Right lobe of liver (tissue), 6 donors: ENCODE data around the gene SMIM38. TPM values are rescaled to one million over a fixed set of nuclear protein-coding genes. Genes with fewer than 3 reads are reported as not detected.

Experiments
- ATAC-seq, 4 donors: fragments of 200-7000 bp; cut with Tn5 transposase; one replicate each; pipeline ENCODE4 v1.9.1; 2020; ENCODE audit warnings: mild to moderate bottlenecking in 4 of 4, moderate library complexity in 4 of 4
- DNase-seq, 3 donors: peaks; one replicate each; pipeline ENCODE4 v3.0.0-alpha.2; 2020
- H3K27ac ChIP-seq, 3 donors: fragments of 200-600 bp; one replicate each; pipeline ENCODE4 v1.8.0; 2022
- H3K27me3 ChIP-seq, 2 donors: fragments of 200-600 bp; one replicate each; pipeline ENCODE4 v1.8.0; 2022
- H3K36me3 ChIP-seq, 4 donors: fragments of 200-600 bp; sonication (generic) in 1 of 4; one replicate each; pipeline versions ENCODE4 v1.5.1 to v1.8.0; 2017 to 2022; ENCODE audit warnings: control low read depth in 1 of 4
- H3K4me1 ChIP-seq, 4 donors: fragments of 200-600 bp; sonication (generic) in 1 of 4; one replicate each; pipeline versions ENCODE4 v1.5.1 to v1.8.0; 2017 to 2022; ENCODE audit warnings: control low read depth in 1 of 4
- H3K4me3 ChIP-seq, 3 donors: fragments of 200-600 bp; one replicate each; pipeline ENCODE4 v1.8.0; 2022
- H3K9me3 ChIP-seq, 4 donors: fragments of 200-600 bp; sonication (generic) in 1 of 4; one replicate each; pipeline versions ENCODE4 v1.5.1 to v1.8.0; 2017 to 2022; ENCODE audit warnings: control low read depth in 1 of 4
- CTCF ChIP-seq, 4 donors: fragments of 200-600 bp in 3 of 4; fragments of 450-650 bp in 1 of 4; IDR thresholded peaks; one replicate each; pipeline versions ENCODE4 v1.5.1 to v1.8.0; 2016 to 2022; ENCODE audit warnings: antibody characterized with exemption in 4 of 4, mild to moderate bottlenecking in 2 of 4
- POLR2A ChIP-seq: fragments of 450-650 bp; IDR thresholded peaks from one replicate; pipeline ENCODE4 v1.6.1; 2017; ENCODE audit warnings: antibody characterized with exemption, mild to moderate bottlenecking
- WGBS: methylation state at CpG from one replicate; pipeline ENCODE4 v1.1.6; 2018; ENCODE audit warnings: low coverage, low lambda C conversion rate; ENCODE audit not compliant: insufficient coverage; ENCODE audit errors: missing lambda C conversion rate; 5-methylcytosine and 5-hydroxymethylcytosine counted together
- intact Hi-C, 2 donors: fragments of 100-400 bp; cut with DNase I; formaldehyde crosslinking; loops; one replicate each; pipeline versions ENCODE4 v1.11.2 to v1.14.1; 2022
- total RNA-seq, 6 experiments: library from RNA; depleted of rRNA in 2 of 6; stranded (reverse); fragments of >200 nt in 2 of 6; fragmentation: NEBNext Ultra II Directional in 3 of 6; extraction: Animal tissue kit (Norgen Biotek cat#: 25700) in 3 of 6; gene quantifications; one replicate each; pipeline versions ENCODE4 v1.1.0 to v1.2.4, GENCODE V29; 2016 to 2023
- donor health status: DM: no; HTN: yes; CAD: no.
- donor health status: DM: no; HTN: no; CAD: no.
- donor health status: DM: no; HTN: no; CAD: no.
- donor health status: DM: no; HTN: yes; CAD: no.
- donor health status: DM: no; HTN: yes; CAD: no.

SMIM38 gene
- total RNA-seq, 6 experiments from 2014 or later: not detected

GRCh38 chr11:69157822-69158231 lies 2.1 kb downstream of the SMIM38 start:
- H3K4me3 ChIP-seq: no peak overlapping the region
- no peaks in the 10 kb centered on the region for H3K36me3 ChIP-seq
- intact Hi-C loops: no loop called here
- ATAC-seq (no peak), DNase-seq (no peak)
- no peaks in the 10 kb centered on the region for H3K9me3 ChIP-seq
- H3K27ac ChIP-seq: no peak overlapping the region
- WGBS: no CpG with 5 or more reads among the region's 15 CpGs
- TF ChIP-seq POLR2A (no peak), CTCF (IDR thresholded peaks at IDR 0.05) (no peak)
- H3K27me3 ChIP-seq: no peaks in the 10 kb centered on the region
- no peaks in the 10 kb centered on the region for H3K4me1 ChIP-seq

- Histone ChIP-seq H3K27ac (no peak overlapping the region), H3K4me3 (no peak overlapping the region), H3K4me1 (no peaks in the 10 kb centered on the region), H3K27me3 (no peaks in the 10 kb centered on the region), H3K9me3 (no peaks in the 10 kb centered on the region), H3K36me3 (no peaks in the 10 kb centered on the region)
- intact Hi-C loops: no loop called here
- no peak for TF ChIP-seq CTCF (IDR thresholded peaks at IDR 0.05)
- DNase-seq (no peak), ATAC-seq (no peak)
- 62% methylated on average over 2 of the region's 21 CpGs for WGBS
These were observed 2.8 kb downstream of the SMIM38 start for GRCh38 chr11:69158301-69159149.

DNA sequence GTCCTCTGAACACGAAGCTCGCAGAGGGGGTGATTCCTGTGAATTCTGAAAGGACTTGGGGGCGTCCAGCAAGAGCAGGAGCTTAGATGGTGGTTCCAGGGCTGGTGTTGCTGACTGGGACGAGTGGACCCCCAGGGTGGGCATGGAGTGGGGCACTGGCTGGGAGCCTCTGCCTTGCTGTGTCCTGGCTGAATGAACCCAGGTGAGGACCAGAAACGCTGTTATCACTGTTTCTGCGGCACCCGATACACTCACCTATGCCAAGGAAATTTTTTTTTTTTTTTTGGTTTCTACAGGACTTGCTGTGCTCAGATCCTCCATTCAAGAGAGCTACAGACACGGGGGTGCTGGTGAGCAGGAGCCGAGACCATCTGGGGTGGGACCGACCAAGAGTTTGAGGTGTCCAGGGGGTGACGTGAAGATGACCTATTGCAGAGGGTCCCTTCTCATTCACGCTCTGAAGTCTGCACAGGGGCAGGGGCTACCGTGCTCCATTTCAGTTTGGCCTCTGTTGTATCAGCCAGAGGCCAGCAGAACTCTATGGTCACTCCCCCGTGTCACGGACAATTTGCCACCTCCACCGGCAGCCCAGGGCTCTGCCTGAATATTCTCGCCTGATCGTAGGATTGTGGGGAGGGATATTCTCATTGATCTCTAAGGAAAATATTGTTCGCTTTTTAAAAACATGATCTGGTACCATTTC lies 3.6 kb downstream of the SMIM38 start:
- ATAC-seq (no peak), DNase-seq (no peak)
- intact Hi-C loops: no loop called here
- Histone ChIP-seq H3K4me3 (no peak overlapping the region), H3K36me3 (no peaks in the 10 kb centered on the region), H3K27me3 (no peaks in the 10 kb centered on the region), H3K27ac (no peak overlapping the region), H3K9me3 (no peaks in the 10 kb centered on the region), H3K4me1 (no peaks in the 10 kb centered on the region)
- TF ChIP-seq POLR2A (no peak), CTCF (IDR thresholded peaks at IDR 0.05) (no peak)
- WGBS: 90% methylated on average over 5 of the region's 19 CpGs

DNA sequence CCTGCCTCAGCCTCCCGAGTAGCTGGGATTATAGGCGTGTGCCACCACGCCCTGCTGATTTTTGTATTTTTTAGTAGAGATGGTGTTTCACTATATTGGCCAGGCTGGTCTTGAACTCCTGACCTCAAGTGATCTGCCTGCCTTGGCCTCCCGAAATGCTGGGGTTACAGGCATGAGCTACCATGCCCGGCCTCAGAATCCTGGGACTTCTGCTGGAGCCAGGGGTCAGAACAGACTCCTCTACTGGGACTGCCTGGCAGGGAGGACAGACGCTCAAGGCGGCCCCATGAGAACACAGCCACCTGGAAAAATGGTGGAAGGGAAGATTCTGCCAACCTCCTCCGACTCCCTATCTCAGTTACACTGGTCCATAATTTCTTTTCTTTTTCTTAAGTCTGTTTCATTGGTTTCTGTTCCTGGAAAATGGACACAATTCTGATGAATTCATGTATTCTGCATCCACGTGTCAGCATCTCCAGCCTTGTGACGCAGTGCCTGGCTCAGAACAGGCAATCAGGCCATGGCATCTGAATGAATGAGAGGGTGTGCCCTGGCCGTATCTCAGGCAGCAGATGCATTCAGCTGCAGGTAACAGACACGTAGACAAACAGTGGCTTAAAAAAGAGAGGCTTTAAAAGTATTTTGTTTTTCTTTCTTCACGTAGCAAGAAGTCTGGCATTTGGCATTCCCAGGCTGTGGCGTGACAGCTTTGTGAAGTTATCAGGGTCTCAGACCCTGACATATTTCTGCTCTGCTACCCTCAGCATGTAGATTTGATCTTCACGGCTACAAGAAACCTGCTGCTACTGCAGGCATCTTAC lies 4.8 kb downstream of the SMIM38 start:
- TF ChIP-seq POLR2A: no peak
- H3K36me3 ChIP-seq: no peaks in the 10 kb centered on the region
- no peak overlapping the region for H3K4me3 ChIP-seq
- H3K27ac ChIP-seq: no peak overlapping the region
- no peaks in the 10 kb centered on the region for H3K27me3 ChIP-seq
- H3K9me3 ChIP-seq: no peaks in the 10 kb centered on the region
- intact Hi-C loops: no loop called here
- DNase-seq (no peak), ATAC-seq (no peak)
- 84% methylated on average over 14 of the region's 15 CpGs for WGBS
- H3K4me1 ChIP-seq: no peaks in the 10 kb centered on the region

DNA sequence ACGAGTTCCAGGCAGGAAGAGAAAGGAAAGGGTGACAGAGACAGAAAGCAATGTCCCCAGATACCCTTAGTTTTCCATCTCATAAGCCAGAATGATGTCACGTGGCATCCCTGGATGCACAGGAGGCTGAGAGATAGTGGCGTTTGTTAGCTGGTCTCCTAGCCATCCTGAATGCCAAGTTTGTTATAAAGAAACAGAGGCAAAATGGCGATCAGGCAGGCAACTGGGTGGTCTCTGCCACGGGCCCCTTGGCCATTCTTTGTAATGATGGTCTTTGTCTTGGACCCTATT lies 5.3 kb downstream of the SMIM38 start:
- Histone ChIP-seq H3K36me3 (no peaks in the 10 kb centered on the region), H3K4me1 (no peaks in the 10 kb centered on the region), H3K9me3 (no peaks in the 10 kb centered on the region), H3K27me3 (no peaks in the 10 kb centered on the region), H3K4me3 (no peak overlapping the region), H3K27ac (no peak overlapping the region)
- no peak for DNase-seq
- ATAC-seq: no peak
- TF ChIP-seq POLR2A (no peak), CTCF (IDR thresholded peaks at IDR 0.05) (no peak)
- intact Hi-C loops: no loop called here
- WGBS: 65% methylated on average over 5 of the region's 5 CpGs
